GM12875 (cell line): ENCODE measurements around the gene MARCHF7.

Source experiments
- H3K4me3 ChIP-seq: one replicate; pipeline ENCODE4 v1.5.1; 2011; ENCODE audit warnings: low read depth, low read length, control low read depth
- TF ChIP-seq, protein P1 (sequence below): IDR thresholded peaks from 2 replicates; pipeline ENCODE4 v1.5.1; 2011; ENCODE audit warnings: low read depth, mild to moderate bottlenecking, control low read depth, inconsistent platforms, low read length, moderate library complexity, borderline replicate concordance; ENCODE audit not compliant: insufficient read depth

The MARCHF7 gene

DNA sequence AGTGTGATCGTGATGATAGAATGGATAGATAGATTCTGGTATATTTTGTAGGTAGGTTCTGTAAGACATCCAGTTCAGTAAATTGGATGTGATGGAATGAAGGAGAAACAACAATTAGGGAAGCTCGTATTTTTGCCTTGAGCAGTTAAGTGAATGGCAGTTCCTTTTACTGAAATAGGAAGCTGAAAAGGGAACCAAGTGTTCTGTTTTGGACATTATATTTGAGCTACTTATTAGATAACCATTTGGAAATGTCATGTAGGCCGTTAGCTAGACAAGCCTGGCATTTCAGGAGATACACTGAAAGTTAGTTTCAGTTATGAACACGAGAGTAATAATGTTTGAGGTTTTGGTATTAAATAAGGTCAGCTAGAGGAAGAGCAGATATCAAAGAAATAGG is 41.5 kb downstream of the MARCHF7 start:
- TF ChIP-seq, protein P1, sequence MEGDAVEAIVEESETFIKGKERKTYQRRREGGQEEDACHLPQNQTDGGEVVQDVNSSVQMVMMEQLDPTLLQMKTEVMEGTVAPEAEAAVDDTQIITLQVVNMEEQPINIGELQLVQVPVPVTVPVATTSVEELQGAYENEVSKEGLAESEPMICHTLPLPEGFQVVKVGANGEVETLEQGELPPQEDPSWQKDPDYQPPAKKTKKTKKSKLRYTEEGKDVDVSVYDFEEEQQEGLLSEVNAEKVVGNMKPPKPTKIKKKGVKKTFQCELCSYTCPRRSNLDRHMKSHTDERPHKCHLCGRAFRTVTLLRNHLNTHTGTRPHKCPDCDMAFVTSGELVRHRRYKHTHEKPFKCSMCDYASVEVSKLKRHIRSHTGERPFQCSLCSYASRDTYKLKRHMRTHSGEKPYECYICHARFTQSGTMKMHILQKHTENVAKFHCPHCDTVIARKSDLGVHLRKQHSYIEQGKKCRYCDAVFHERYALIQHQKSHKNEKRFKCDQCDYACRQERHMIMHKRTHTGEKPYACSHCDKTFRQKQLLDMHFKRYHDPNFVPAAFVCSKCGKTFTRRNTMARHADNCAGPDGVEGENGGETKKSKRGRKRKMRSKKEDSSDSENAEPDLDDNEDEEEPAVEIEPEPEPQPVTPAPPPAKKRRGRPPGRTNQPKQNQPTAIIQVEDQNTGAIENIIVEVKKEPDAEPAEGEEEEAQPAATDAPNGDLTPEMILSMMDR: no peak
- no peak overlapping the region for H3K4me3 ChIP-seq

DNA sequence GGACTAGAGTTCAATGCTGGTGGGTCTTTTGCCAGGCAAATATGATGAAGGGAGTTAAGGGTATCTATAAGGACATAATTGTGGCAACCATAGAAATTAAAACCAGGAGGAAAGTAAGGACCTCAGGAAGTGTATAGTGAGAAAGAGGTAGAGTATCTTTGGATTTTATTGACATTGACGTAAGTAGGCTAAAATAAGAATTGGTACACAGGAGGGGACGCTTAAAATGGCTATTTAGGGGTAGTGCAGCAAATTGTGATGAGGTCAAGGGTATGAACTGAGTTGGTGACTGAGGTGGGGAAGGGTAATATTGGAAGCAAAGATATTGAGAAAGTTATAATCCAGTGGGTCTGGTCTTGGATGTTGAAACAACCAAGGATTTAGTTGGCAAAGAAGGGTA is 42.7 kb downstream of the MARCHF7 start:
- H3K4me3 ChIP-seq: no peak overlapping the region
- TF ChIP-seq, protein P1: no peak

DNA sequence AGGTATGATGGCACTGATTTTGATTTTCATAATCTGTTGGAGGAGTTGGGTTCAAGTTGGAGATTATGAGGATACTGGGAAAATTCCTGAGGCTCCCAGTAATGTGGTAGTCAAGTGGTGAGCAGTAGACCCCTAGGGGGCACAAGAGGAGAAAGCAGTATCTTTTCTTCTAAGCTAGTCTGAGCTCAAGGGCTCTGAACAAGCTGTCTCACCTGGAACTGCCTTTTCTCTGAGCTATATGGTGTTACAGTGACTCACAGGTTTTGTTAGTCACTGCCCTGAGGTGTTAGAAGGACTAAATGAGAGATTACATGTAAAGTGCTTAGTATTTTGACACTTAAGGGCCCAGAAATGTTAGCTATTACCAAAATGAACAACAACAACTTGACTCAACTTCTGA is 43.5 kb downstream of the MARCHF7 start:
- H3K4me3 ChIP-seq: no peak overlapping the region
- TF ChIP-seq, protein P1: peak; percentile 26; the same call in 1 of the 2 replicates

DNA sequence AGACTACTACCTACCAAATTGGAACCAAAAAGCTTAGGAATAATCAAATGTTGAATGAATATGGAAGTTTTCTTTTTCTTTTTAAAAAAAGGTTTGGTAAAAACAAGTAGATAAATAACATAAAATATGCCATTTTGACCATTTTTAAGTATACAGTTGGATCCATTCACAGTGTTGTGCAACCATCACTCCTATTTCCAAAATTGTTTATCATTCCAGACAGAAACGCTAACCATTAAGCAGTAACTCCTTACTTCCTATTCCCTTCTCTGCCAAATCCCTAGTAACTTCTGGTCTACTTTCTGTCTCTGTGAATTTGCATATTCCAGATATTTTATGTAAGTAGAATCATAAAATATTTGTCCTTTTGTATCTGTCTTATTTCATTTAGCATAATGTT is 45.9 kb downstream of the MARCHF7 start:
- TF ChIP-seq, protein P1: no peak
- H3K4me3 ChIP-seq: no peak overlapping the region

- TF ChIP-seq, protein P1: no peak
- H3K4me3 ChIP-seq: no peak overlapping the region
These were observed 46.4 kb downstream of the MARCHF7 start for GRCh38 chr2:159758686-159759085.

- no peak overlapping the region for H3K4me3 ChIP-seq
- TF ChIP-seq, protein P1: no peak
These were observed 47.3 kb downstream of the MARCHF7 start for GRCh38 chr2:159759577-159759976.

DNA sequence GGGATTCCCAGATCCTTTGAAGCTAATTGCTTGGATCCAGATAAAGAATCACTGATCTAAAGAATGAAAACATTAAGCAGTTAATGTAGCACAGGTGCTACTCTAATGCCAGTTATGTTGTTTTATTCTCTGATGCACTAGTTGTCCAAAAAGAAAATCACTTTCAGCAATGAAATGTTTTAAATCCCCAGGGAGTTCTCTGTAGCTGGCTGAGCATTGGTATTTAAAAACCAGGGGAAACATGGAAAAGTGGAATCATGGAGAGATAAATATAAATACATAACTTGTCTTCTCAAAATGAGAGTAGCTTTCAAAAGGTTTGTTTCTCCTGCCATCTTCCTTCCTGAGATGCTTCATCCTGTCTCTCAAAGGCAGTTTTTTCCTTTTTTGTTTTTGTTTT is 48.0 kb downstream of the MARCHF7 start:
- no peak overlapping the region for H3K4me3 ChIP-seq
- TF ChIP-seq, protein P1: no peak
